NCI-H2171 (cell line): ENCODE data around the gene TPX2.
"Not testable (repeated sequence)": the region's sequence is repeated elsewhere in the genome, so short reads cannot be mapped to it uniquely, and the experiment has no call there.

Source experiments
- DNase-seq: peaks from one replicate; lab custom pipeline; 2025; lab: John Stamatoyannopoulos, UW

The TPX2 gene

DNA sequence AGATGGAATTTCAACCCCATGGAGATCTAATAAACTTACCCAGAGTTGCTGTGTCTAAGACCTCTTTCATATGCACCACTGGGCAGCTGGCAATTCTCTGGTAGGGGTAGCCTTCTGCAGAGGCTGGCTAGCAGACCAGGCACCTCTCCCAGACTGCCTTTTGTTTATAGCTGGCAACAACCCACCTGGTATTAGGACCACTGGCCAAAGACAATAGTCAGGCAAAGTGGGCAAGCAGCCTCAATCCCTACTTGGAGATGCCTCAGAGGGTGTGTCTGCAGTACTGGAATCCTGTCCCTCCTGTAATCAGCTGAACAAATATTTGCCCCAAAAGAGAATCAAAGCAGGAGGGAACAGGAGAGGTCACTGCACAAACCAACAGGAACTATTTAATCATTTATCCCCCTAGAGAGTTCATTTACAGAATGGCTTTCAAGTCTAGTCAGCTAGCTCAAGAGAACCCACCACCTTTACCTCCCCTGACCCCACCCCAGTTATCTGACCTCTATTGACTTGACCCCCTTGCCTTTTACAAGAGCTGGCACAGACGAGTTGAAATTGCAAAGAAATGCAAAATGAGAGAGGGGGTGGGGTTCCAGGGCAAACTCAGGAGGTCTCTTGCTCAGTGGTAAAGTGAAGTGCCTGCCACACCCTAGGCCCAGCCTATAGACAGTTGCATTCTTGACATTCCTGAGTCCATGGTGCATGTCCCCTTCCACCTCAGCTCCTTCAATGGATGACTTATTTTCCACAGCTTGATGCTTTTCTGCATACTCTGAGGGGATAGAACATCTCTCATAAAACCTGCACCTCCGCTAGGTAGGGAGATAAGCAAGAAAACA, 19.2 kb upstream of the TPX2 start:
- no peak for DNase-seq

DNA sequence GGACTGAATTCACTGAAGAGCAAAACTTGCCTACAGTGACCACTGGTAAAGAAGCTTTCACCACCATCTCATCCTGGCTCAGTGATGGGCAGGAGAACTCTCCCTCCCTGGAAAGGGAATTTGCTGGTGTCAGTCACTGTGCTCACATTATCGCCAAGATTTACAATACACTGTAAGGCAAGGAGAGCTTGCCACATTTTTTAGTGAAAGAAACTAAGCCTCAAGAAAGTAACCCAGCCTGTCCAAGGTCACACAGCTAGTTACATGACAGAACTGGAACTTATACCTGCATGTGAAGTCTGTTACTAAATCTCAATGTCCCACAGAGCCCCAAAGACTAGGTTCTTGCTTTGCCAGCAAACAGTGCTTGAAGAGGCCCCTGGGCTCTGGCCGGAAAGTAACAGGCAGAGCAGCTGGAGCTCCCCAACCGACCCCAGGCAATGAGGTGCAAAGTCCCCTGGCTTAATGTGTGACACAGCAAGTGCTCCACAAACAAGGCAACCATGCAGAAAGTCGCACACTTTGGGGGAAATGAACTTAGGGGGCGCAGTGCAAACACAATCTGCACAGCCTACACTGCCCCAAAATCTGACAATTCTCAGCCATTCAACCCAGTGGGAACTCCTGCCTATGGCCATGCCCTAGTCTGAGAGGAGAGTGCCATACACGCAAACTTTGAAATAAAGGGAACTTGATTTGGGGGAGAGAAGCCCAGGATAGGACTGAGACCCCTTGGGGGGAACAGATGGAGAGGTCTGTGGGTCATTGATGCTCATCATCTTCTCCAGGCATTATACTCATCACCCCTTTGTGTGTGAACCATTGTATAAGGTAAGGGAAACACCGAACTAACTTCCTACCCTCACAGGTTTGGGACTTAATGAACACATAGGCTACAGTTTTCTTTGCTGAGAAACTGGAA, 18.3 kb upstream of the TPX2 start:
- no peak for DNase-seq

DNA sequence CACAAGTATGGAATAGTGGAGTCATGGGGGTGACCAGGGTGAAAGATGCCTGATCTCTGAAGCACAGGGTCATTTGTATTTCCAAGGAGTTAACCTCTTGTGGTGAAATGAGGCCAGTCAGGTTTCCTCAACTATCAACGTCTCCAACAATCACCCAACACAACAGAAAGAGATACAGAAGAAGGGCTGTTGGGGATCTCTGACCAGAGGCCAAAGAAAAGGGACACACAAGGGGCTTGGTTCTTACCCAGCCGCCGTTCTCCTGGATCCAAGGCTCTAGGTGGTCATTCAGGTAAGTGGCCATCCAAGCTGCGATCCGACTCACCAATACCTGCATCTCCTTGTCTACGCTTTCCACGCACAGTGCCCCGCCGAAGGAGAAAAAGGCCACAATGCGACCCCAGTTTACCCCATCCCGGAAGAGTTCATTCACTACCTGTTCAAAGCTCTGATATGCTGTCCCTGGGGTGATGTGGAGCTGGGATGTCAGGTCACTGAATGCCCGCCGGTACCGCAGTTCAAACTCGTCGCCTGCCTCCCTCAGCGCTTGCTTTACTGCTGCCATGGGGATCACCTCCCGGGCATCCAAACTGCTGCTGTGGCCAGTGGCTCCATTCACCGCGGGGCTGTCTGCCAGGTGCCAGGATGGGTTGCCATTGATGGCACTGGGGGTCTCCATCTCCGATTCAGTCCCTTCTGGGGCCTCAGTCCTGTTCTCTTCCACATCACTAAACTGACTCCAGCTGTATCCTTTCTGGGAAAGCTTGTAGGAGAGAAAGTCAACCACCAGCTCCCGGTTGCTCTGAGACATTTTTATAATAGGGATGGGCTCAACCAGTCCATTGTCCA, 17.5 kb upstream of the TPX2 start:
- no peak for DNase-seq

DNA sequence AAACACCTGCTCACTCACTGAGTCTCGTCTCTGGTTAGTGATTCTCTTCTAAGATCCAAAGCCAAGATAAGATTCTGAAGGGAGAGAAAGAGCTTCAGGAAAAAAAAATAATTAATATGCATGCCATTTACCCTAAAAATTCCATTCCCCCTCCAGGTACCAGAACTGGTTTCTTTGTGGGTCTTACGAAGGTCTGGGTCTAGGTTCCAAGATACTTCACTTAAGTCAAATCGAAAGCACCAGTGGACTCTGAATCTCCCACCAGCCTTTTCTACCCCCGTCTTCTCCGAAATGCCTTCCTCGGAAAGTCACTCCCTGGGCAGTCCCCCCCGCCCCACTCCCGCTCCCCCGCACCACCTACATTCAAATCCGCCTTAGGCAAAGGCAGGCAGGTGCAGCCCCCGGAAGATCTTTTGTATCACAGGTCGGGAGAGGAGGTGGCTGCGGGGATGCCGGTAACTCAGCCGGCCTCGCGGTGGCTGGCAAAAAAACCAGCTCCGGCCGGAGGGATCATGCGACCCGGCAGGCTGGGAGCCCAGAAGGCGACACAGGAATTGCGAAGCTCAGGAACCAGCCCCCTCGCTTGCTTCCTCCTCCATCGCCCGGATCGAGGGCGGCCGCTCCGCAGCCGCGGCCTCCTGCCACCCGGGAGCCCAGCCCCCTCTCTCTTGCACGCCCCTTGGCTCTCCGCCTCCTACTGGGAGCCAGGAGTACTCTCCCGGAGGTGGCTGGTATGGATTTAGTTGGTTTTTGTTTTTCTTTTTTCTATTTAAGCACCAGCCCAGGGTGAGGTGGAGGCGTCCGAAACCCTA, 16.6 kb upstream of the TPX2 start, which contains the start of gene BCL2L1:
Gene BCL2L1, minus strand, starts transcription at position 612 of the 812 bp plus-strand sequence. CDS start 650 bp downstream, outside the sequence.
- DNase-seq: peak; percentile 89

DNA sequence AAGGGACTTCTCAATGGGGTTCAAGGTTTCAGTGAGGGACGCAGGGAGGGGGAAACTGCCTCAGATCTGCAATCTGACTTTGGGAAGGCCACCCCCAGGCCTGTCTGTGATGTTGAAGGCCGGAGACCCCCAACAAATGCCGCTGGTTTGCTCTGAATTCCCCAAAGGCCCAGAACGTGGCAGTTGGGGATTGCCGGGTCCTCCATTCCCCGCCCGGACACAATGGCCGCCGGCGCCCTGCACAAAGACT, 16.1 kb upstream of the TPX2 start:
- DNase-seq: no peak

DNA sequence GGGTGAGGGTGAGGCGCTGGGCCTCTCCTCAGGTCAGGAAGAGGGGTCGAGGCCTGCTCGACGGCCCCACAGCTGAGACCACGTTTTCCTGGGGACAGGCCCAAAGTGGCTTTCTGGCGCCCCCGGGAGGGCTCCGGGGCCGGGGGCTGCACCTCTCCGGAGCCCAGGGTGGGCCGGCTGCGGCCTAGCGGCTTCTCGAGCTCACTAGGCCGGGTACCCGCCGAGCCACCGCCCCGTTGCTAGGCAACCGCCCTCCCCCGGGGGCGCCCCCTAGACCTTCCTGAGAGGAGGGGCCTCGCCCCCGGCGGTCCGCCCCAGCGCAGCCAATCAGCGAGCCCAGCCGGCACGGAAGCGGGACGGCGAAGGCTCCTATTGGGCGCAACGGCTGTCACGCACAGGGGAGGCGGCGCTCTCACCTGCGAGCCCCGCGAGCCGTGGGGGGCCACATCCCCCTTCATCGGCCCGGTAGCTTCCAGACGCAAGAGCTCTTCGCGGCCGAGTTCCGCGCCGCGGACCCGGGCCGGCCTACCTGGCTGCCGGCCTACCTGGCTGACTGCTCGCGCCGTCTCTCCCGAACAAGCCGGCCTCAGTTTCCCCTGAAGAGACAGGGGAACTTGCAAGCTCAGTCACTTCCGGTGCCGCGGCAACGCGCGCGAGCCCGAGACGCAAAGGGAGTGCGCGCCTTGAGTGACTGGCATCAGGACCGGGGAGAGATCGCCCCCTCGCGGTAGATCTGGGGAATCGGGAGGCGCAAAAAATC, 15.6 kb upstream of the TPX2 start:
- DNase-seq: peak; percentile 99

DNA sequence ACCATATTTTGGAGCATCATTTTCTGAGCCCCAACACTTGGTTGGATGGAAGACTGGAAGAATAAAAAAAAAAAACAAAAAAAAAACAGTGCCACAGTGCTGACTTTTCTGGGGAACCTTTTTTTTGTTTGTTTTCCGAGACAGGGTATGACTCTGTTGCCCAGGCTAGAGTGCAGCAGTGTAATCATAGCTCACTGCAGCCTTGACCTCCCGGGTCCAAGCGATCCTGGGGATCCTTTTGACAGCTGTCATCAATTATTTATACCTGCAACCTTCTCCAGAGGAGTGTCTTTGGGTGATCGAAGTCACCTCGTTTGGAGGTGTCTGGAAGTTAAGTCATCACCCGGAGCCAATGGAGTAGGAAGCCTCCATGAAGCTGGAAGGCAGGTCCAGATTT, 7.8 kb upstream of the TPX2 start:
- no peak for DNase-seq

DNA sequence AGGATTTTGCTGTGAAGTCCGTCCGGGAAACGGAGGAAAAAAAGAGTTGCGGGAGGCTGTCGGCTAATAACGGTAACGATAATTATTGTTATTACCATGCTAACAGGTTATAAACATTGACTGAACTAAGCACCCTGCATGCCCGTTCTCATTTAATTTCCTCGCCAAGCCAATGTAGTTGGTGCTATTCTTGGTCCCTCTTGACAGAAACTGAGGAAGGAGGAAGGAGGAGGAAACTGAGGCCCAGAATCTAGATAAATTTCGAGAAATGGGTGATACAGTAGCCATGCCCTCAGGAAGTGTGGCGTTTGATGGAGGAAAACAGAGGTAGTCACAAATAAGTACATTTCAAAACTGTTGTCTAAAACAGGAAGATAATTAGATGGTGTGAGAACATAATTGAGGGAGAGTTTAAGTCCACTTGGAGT, 474 bp downstream of the TPX2 start:
- DNase-seq: no peak

DNA sequence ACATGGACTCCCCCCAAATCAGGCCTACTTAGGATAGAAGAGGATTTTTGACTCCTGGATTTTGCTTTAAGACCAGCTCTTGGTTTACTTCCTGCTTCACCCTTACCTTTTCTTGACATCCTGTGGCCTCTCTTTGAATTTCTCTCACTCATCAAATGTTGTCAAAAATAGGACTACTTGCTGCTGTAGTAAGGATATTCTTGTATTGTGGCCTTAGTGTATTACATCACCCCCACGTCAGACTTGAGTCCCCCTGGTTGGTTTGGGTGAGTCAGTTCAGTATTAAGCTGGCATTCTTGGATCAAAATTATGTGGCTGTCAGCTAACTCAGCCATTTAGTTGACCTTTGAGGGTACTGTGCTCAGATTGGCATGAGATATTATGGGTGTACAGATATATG, 1.1 kb downstream of the TPX2 start:
- DNase-seq: no peak

DNA sequence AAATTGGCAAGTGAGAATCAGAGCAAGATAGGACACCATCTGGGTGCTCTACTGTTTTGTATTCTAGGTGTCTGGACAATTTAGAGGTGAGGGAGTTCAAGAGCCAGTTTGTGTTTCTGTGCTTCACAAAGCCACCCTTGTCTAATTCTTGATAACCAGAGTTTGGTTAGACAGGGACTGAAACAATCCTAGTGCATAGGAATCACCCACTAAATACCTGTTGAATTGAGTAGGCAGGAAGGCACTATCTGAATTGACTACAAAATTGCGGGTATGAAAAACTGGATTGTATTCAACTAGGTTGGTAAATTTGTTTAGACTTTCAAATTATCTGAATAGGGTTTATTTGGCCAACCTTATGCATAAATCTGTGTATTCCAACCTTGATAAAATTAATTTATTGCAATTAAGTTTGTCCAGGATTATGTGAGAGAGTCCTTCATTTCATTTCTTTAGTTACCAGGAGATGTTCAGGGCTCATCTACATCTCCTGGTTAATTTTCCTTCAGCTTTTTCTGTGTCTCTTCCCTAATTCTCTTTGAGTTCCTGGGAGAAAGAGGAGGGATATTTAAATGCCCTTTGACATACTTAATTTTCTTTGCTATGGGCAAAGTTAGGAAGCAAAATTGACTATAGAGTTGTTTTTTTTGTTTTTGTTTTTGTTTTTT, 1.7 kb downstream of the TPX2 start:
- no peak for DNase-seq

DNA sequence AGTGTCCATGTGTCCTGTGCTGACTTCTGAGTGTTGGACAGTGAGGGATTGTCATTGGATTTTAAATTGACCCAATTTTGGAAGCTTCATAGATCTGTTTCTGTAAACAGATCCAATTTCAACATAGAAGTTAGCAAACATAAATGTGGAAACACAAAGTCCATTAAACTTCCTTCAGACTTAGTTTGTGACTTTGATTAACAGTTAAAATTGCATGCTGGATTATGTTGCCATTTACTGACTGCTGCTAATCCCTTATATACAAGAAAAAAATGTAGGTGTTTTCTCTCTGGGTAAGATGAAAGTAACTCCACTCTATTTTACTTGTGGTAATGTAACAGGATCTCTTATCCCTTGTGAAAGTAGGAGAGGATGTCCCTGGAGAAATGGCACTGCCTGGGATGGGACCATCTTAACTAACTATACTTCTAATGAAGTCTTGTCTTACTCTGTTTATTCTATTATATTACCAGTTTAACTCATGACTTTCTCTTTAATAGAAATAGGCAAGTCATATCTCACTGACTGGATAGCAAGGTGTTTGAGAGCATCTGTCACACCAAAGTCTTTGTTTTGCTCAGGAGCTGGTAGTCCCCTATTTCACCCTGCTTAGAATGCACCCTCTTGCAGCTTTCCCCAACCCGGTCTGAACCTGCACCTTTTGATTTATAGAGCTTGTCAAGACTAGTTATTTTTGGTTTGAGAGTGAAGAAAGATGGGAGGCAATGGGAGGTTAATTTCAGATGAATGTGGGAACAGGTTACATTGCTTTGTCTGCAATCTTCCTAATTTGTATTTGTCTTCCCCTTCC, 7.2 kb downstream of the TPX2 start:
- DNase-seq: peak; percentile 18

DNA sequence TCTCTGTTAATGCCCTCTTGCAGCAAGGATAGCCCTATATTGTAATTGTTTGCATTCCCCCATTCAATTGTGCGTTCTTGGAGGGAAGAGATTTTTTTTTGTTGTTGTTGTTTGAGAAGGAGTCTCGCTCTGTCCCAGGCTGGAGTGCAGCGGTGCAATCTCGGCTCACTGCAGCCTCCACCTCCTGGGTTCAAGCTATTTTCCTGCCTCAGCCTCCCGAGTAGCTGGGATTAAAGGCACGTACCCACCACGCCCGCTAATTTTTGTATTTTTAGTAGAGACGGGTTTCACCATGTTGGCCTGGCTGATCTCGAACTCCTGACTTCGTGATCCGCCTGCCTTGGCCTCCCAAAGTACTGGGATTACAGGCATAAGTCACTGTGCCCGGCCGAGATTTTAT, 7.9 kb downstream of the TPX2 start:
- DNase-seq: not testable (repeated sequence)

DNA sequence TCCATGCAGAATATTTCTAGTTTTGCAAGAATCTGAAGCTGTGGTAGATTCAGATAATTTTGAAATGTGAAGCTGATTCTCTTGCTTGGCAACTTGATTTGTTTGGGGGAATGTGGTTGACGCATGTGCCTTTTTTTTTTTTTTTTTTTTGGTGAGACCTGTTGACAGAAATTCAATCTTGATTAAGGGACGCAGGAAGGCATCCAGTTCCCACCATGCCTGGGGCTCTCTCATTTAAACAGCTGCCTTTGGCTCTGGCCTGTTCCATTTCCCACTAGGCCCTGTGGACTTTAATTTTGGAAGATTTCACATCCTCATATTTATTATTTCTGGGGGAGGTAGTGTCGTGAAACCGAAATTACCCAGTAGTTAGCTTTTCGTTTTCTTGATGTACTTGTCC, 8.6 kb downstream of the TPX2 start:
- DNase-seq: peak; percentile 46

DNA sequence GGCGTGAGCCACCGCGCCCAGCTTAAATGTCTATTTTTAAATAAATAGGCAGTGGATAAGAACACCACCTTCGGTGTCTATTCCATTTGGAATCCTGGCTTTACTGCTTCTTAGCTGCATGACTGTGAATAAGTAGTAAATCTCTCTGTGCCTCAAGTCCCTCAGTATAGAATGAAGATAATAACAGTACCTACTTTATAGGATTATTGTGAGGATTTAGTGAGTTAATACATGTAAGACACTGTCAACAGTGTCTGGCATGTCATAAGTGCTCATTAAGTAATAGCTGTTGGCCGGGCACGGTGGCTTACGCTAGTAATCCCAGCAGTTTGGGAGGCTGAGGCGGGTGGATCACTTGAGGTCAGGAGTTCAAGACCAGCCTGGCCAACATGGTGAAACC, 10.1 kb downstream of the TPX2 start:
- no peak for DNase-seq

DNA sequence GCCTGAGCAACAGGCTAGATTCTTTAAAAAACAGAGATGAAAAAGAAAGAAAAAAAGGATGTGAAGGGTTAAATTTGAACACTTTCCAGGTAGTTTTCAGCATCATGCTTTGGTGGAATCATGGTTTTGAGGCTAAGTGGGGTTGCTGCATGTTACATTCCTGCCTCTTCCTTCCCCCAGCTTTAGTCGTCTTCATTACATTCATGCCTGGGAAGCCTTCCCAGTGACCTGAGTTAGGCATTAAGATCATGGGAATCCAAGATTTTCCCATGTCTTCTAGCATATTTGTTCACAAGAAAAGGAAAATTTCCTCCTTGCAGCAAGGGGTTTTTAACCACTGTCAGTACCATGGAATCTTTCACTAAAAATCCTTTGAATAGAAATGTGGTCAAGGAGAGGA, 12.0 kb downstream of the TPX2 start:
- DNase-seq: no peak

DNA sequence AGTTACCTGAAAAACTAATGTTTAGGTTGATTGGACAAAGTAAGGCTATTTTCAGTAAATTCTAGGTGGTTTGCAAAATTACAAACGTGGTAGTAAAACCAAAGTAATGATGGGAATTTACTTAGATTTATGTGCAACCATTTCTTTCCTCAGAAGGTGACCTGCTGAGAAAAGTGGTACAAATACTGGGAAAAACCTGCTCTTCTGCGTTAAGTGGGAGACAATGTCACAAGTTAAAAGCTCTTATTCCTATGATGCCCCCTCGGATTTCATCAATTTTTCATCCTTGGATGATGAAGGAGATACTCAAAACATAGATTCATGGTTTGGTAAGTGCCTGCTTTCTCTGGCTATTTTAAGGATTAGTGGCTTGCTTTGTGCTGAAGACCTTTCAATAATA, 18.2 kb downstream of the TPX2 start:
- DNase-seq: no peak

DNA sequence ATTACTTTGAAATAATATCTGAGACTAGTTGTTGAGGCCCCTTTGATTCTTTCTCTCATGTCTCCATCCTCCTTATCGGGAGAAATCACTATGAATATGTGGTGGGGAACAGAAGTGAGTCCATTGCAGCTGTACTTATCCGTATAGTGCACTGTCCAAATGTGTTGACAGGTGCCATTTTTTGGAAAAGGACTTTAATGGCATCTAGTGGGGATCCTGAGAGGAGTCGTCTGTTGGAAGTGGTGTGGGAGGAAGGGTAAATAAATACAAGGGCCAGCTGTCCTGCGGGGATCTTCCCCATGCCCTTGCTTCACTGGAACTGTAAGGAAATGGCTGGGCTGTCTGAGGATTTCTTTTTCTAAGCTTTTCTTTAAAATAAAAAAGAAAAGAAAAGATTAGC, 19.4 kb downstream of the TPX2 start:
- DNase-seq: no peak

DNA sequence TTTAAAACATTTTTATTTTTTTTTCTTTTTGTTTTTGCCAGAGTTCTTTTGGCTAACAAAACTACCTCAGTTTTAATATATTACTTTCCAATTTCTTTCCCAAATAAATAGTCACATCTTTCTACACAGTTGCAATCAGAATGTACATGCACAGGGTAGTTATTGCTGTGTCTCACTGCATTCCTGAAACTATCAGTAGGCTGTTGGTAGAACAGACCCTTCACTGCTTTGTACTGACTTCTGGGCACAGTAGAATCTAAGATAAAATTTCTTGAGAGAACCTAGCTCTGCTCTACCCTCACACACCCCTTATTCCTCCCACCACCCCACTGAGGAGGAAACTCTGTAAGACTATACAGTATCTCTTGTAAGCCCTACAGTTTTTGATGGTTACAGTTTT, 19.9 kb downstream of the TPX2 start:
- DNase-seq: no peak

DNA sequence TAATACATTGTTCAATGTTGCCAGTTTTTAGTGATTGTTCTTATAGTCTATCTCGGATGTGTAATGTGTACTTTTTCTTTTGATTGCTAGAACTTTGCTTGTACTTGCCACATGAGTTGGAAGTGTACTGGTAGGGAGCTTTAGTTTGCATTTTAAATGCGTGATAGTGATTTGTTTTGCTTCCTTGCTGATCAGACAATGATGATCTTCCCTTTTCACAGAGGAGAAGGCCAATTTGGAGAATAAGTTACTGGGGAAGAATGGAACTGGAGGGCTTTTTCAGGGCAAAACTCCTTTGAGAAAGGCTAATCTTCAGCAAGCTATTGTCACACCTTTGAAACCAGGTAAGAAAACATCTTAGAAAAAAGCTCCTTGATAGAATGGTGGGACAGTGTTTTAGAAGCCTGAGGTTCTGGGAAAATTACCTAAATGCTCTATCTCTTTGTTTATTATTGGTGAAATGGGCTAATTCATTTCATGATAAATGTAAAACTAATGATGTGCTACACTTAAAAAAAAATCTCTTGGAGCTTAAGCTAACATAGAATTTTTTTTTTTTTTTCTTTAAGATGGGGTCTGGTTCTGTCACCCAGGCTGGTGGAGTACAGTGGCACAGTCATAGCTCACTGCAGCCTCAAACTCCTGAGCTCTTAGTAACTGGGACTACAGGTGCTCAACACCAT, 20.9 kb downstream of the TPX2 start:
- no peak for DNase-seq
